ENCODE data around the gene CCDC77.

DNA sequence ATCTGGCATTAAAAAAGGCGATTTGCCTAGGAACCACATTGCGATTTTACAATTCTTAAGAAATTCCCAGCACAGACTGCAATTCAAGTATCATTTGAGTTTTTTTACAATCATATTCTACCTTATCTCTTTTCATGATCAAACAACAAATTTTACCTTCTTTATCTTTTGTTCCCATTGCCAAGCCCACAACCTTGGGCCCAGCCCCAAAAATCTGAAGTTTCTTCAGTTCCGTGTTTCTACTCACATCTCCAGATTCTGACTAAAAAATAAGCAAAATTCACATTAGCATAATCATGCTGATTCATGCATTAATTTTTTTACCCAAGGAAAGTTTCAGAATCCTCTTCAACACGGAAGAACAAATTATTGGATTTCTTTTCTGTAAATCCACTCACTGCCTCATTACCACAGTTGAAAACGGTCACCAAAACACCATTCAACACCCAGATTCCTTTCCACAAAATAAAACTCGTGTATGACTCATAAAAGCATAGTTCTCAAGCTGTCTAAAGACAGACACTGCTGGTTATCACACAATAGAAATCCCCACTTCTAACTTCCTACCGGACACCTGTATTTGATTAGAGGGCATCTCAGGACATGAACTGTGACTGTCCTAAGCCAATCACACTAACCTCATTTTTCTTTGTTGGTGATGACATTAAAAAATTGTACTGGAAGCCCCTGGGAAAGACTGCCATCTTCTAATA is 45.0 kb upstream of the CCDC77 start:
- TF ChIP-seq, protein P1, sequence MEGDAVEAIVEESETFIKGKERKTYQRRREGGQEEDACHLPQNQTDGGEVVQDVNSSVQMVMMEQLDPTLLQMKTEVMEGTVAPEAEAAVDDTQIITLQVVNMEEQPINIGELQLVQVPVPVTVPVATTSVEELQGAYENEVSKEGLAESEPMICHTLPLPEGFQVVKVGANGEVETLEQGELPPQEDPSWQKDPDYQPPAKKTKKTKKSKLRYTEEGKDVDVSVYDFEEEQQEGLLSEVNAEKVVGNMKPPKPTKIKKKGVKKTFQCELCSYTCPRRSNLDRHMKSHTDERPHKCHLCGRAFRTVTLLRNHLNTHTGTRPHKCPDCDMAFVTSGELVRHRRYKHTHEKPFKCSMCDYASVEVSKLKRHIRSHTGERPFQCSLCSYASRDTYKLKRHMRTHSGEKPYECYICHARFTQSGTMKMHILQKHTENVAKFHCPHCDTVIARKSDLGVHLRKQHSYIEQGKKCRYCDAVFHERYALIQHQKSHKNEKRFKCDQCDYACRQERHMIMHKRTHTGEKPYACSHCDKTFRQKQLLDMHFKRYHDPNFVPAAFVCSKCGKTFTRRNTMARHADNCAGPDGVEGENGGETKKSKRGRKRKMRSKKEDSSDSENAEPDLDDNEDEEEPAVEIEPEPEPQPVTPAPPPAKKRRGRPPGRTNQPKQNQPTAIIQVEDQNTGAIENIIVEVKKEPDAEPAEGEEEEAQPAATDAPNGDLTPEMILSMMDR (IDR thresholded peaks at IDR 0.05), result no peak
- no peak for TF ChIP-seq POLR2A (IDR thresholded peaks at IDR 0.05)

Data from thyroid gland (tissue), 4 donors.